ENCODE data around the gene IZUMO4.

Gene IZUMO4

DNA sequence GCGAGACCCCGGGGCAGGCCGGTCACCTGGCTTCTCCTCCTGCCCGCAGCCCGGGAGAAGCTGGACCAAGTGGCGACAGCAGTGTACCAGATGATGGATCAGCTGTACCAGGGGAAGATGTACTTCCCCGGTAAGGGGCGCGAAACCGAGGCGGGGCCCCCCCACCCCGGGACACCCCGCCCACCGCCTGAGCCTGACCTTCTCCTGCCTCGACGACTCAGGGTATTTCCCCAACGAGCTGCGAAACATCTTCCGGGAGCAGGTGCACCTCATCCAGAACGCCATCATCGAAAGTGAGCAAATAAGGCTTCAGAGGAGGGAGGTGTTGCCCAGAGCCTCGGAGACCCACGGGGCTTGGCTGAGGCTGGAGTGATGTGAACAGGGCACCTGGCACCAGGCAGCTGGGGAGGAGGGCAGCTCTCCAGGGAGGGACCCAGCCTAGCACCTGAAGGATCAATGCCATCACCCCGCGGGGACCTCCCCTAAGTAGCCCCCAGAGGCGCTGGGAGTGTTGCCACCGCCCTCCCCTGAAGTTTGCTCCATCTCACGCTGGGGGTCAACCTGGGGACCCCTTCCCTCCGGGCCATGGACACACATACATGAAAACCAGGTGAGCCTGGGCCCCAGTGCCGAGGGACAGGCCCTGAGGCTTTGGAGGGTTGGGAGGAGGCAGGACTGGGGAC is 629 bp downstream of the IZUMO4 start:
- TF ChIP-seq CTCF (conservative IDR thresholded peaks at IDR 0.05; ENCODE audit: low read depth, low read length) = no peak
- H3K4me3 ChIP-seq (ENCODE audit: low read length) = peak overlapping the region; percentile 51
- no peak for DNase-seq (ENCODE audit: low read depth)

DNA sequence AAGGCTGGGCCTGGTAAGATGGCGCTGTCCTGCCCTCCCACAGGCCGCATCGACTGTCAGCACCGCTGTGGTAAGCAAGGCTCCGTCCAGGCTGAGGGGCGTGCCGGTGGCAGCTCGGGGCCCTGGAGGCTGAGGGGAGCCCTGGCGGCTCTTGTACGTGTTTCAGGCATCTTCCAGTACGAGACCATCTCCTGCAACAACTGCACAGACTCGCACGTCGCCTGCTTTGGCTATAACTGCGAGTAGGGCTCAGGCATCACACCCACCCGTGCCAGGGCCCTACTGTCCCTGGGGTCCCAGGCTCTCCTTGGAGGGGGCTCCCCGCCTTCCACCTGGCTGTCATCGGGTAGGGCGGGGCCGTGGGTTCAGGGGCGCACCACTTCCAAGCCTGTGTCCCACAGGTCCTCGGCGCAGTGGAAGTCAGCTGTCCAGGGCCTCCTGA is 1.2 kb downstream of the IZUMO4 start:
- TF ChIP-seq CTCF (conservative IDR thresholded peaks at IDR 0.05; ENCODE audit: low read depth, low read length) = no peak
- no peak overlapping the region for H3K4me3 ChIP-seq (ENCODE audit: low read length)
- DNase-seq (ENCODE audit: low read depth) = no peak

- no peak for DNase-seq (ENCODE audit: low read depth)
- TF ChIP-seq CTCF (conservative IDR thresholded peaks at IDR 0.05; ENCODE audit: low read depth, low read length) = no peak
- no peak overlapping the region for H3K4me3 ChIP-seq (ENCODE audit: low read length)
Observed at GRCh38 chr19:2099054-2099501, 2.4 kb downstream of the IZUMO4 start.

- no peak for TF ChIP-seq CTCF (conservative IDR thresholded peaks at IDR 0.05; ENCODE audit: low read depth, low read length)
- DNase-seq (ENCODE audit: low read depth) = no peak
- no peak overlapping the region for H3K4me3 ChIP-seq (ENCODE audit: low read length)
Observed at GRCh38 chr19:2099937-2100718, 3.4 kb downstream of the IZUMO4 start.

DNA sequence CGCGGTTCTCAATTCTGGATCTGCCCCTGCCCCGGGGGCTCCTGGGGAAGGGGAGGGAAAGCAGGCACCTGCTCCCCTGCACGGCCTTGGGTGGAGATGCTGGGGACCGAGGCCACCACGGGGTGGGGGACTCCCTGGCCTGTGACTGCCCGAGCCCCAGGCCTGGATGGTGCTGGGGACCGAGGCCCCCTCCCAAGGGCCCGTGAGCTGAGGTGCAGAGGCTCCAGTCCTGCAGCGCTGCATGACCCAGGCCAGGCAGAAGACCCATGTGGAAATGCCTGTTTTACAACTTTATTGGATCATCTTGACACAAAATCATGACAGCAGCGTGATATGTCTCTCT is 4.0 kb downstream of the IZUMO4 start:
- no peak for DNase-seq (ENCODE audit: low read depth)
- H3K4me3 ChIP-seq (ENCODE audit: low read length) = no peak overlapping the region
- no peak for TF ChIP-seq CTCF (conservative IDR thresholded peaks at IDR 0.05; ENCODE audit: low read depth, low read length)

- TF ChIP-seq CTCF (conservative IDR thresholded peaks at IDR 0.05; ENCODE audit: low read depth, low read length) = no peak
- no peak overlapping the region for H3K4me3 ChIP-seq (ENCODE audit: low read length)
- no peak for DNase-seq (ENCODE audit: low read depth)
Observed at GRCh38 chr19:2101417-2102335, 5.0 kb downstream of the IZUMO4 start.

Measured in retinal pigment epithelial cell (primary cell).